ENCODE data around the gene SPAG16. TPM values are rescaled to one million over a fixed set of nuclear protein-coding genes. Genes with fewer than 3 reads are reported as not detected.

SPAG16 gene
- total and polyA plus RNA-seq, 3 donors from 2014 or later, result 69.7 to 111 (median 80.7) TPM

DNA sequence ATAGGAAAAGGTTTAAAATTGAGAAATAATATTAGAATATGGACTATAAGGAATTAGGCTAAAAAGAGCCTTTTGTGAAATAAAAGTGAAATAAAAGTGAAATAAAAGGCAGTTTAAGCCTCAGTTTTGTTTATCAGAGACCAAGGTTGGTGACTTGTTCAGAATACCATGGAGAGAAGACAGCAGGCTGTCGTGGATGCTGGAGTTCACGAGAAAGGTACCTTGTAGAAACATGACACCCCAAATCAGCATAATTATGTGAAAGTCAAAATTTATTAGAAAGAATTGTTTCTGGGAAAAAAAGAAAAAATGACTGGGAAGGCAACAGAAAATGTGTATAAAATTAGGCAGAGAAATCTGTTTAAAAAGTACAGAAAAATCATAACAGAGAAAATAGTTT, 46.5 kb upstream of the SPAG16 start:
- Histone ChIP-seq H3K4me3 (no peak overlapping the region), H3K4me1 (no peaks in the 10 kb centered on the region), H3K27ac (no peak overlapping the region), H3K9me3 (no peaks in the 10 kb centered on the region), H3K36me3 (ENCODE audit: low read depth, missing control alignments) (no peaks in the 10 kb centered on the region), H3K27me3 (no peaks in the 10 kb centered on the region)
- no peak for DNase-seq
- no peak for TF ChIP-seq POLR2A (IDR thresholded peaks at IDR 0.05)
- TF ChIP-seq, protein P1, sequence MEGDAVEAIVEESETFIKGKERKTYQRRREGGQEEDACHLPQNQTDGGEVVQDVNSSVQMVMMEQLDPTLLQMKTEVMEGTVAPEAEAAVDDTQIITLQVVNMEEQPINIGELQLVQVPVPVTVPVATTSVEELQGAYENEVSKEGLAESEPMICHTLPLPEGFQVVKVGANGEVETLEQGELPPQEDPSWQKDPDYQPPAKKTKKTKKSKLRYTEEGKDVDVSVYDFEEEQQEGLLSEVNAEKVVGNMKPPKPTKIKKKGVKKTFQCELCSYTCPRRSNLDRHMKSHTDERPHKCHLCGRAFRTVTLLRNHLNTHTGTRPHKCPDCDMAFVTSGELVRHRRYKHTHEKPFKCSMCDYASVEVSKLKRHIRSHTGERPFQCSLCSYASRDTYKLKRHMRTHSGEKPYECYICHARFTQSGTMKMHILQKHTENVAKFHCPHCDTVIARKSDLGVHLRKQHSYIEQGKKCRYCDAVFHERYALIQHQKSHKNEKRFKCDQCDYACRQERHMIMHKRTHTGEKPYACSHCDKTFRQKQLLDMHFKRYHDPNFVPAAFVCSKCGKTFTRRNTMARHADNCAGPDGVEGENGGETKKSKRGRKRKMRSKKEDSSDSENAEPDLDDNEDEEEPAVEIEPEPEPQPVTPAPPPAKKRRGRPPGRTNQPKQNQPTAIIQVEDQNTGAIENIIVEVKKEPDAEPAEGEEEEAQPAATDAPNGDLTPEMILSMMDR (IDR thresholded peaks at IDR 0.05), result no peak
- intact Hi-C loops (cut with DNase I; ENCODE audit: low total_unique reads), result no loop called here
- 73 to 88% methylated on average over 2 of the region's 2 CpGs for WGBS, 2 donors

DNA sequence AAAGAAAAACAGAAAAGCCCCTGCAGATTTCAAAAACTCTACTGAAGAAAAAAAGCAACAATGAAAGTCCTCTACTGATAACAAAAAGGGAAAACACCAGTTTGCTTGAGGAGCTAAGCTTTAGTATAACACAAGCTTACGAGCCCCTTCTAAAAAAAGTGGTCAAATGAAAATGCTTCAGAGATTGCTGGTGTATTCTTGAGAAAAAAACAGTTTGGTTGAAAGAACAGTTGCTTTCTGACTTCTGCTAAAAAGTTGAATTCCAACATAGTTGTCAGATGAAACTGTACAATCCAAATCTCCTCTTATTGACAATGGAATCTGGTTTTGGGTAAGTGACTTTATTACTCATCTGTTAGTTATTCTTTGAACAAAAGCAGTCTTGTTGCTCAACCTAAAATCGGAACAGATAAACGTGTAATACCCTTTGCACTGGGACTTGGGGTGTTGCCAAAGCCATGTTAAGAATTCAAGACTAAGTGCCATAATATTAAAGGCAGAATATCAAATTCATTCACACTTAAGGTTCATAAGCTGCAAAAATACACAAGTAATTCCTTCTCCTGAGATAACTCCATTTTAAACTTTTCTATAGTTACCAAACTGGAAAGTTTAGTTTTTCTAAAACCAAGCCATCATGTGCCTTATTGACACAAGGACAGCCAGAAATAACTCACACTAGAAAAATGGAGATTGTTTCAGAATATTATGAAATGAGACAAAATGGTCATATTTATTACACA, 45.3 kb upstream of the SPAG16 start:
- intact Hi-C loops (cut with DNase I; ENCODE audit: low total_unique reads), result no loop called here
- Histone ChIP-seq H3K4me1 (no peaks in the 10 kb centered on the region), H3K27ac (no peak overlapping the region), H3K4me3 (no peak overlapping the region), H3K27me3 (no peaks in the 10 kb centered on the region), H3K36me3 (ENCODE audit: low read depth, missing control alignments) (no peaks in the 10 kb centered on the region), H3K9me3 (no peaks in the 10 kb centered on the region)
- no peak for TF ChIP-seq POLR2A (IDR thresholded peaks at IDR 0.05)
- TF ChIP-seq, protein P1 (IDR thresholded peaks at IDR 0.05), result no peak
- DNase-seq, result peak; percentile 21
- WGBS, 2 donors, result 36 to 42% methylated on average over 3 of the region's 3 CpGs

DNA sequence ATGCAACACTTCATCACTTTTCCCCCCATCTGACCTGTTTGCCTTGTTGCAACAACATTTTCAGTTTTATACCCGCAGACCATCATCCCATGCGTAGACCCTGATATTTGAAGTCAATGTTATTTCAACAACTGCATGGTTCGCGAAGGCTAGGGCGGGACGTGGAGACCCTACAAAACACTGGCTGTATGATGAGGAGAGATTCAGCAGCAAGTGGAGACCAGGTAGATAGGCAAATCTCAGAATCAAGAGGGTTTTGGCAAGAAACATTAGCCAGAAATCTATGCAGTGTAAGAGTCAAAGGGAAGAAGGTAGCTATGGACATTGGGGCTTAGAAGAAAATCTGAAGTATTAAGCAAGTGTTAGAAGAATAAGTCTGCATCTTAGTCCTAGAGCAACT, 42.4 kb upstream of the SPAG16 start:
- WGBS, 2 donors, result 93 to 97% methylated on average over 6 of the region's 6 CpGs
- Histone ChIP-seq H3K9me3 (no peaks in the 10 kb centered on the region), H3K4me1 (no peaks in the 10 kb centered on the region), H3K27ac (no peak overlapping the region), H3K36me3 (ENCODE audit: low read depth, missing control alignments) (no peaks in the 10 kb centered on the region), H3K27me3 (no peaks in the 10 kb centered on the region), H3K4me3 (no peak overlapping the region)
- intact Hi-C loops (cut with DNase I; ENCODE audit: low total_unique reads), result no loop called here
- DNase-seq, result no peak
- TF ChIP-seq POLR2A (IDR thresholded peaks at IDR 0.05), result no peak
- TF ChIP-seq, protein P1 (IDR thresholded peaks at IDR 0.05), result no peak

DNA sequence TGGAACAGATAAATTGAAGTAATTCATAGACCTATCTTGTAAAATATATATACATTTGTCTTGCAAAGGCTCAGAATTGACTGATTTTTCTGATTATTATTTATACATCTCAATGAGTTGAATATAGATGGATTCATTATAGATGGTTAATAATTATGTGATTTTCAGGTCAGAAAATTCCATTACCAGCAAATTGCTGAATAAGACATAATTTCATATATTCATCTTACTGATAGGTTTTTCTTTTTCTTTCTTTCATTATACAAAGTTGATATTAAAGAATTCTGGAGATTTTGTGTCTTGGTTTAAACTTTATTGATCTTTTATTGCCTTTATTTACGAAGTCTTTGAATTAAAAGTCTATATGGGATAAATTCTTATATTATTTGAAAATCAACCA, 41.6 kb upstream of the SPAG16 start:
- H3K27me3 ChIP-seq, result no peaks in the 10 kb centered on the region
- H3K36me3 ChIP-seq (ENCODE audit: low read depth, missing control alignments), result no peaks in the 10 kb centered on the region
- intact Hi-C loops (cut with DNase I; ENCODE audit: low total_unique reads), result no loop called here

More for the DNA sequence above, 41.6 kb upstream of the SPAG16 start:
- no peaks in the 10 kb centered on the region for H3K4me1 ChIP-seq
- no peaks in the 10 kb centered on the region for H3K9me3 ChIP-seq
- TF ChIP-seq POLR2A (IDR thresholded peaks at IDR 0.05), result no peak
- TF ChIP-seq, protein P1 (IDR thresholded peaks at IDR 0.05), result no peak
- 93 to 97% methylated on average over 1 of the region's 1 CpG for WGBS, 2 donors
- no peak overlapping the region for H3K4me3 ChIP-seq
- DNase-seq, result no peak
- no peak overlapping the region for H3K27ac ChIP-seq

Measured in testis (tissue), 3 donors.